Right lobe of liver (tissue), 4 donors: Measurements from ENCODE around the gene MAP3K19.

Source experiments
- CTCF ChIP-seq, 4 donors: fragments of 200-600 bp in 3 of 4; fragments of 450-650 bp in 1 of 4; IDR thresholded peaks; one replicate each; pipeline versions ENCODE4 v1.5.1 to v1.8.0; 2016 to 2022; ENCODE audit warnings: antibody characterized with exemption in 4 of 4, mild to moderate bottlenecking in 2 of 4
- POLR2A ChIP-seq: fragments of 450-650 bp; IDR thresholded peaks from one replicate; pipeline ENCODE4 v1.6.1; 2017; ENCODE audit warnings: antibody characterized with exemption, mild to moderate bottlenecking
- donor health status: DM: no; HTN: no; CAD: no.
- donor health status: DM: no; HTN: no; CAD: no.
- donor health status: DM: no; HTN: yes; CAD: no.

DNA sequence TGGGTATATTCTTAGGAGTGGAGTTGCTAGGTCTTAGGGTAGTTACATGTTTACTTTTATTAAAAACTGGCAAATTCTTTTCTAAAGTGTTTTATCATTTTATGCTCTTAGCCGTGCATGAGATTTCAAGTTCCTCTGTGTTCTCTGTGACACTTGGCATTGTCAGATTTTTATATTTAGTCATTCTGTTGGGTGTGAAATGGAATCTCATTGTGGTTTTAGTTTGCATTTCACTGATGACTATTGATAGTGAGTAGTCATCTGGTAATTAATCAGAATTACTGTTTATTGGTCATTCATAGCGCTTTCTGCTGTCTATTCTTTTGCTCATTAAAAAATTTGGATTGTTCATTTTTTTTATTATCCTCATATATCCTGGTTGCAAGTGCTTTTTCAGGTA, 39.0 kb upstream of the MAP3K19 start:
- no peak for TF ChIP-seq POLR2A
- TF ChIP-seq CTCF (IDR thresholded peaks at IDR 0.05), result no peak
